Measurements from ENCODE around the gene PSMC6.
"Not testable (repeated sequence)": the region's sequence is repeated elsewhere in the genome, so short reads cannot be mapped to it uniquely, and the experiment has no call there.

The PSMC6 gene

DNA sequence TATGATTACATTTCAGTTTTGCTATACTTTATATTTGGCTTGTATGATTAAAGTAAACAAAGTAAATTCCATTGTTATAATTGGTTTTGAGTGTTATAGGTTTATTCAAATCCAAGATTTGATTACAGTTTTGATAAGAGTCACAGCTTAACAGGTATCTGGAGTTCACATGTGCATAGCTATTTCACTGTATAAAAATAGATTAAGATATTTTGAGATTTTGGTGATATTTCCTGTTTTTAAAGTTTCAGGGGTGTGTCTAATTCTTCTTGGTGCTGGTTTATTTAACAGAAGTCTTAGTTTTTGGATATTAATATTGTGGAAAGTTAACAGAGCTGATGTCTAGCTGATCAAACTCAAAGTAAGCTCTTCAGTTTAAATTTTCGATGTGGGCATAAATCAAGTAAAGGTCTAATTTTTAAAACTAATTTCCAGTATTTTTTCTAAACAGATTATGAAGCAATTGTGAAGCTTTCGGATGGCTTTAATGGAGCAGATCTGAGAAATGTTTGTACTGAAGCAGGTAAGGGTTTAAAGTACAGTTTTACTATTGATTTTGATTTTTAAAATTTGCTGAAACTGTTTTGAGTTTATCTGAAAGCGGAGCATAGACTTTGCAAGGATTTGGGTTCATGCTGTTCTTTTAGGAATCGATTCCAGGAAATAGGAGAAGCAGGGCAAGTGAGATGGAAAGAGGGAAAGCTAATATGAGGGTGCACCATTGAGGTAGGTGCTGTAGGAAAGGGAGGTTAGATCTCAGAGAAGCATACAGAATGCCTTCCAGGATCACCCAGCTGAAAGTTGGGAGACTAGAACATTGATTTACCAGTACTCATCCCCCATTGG, 16.7 kb downstream of the PSMC6 start:
- H3K27ac ChIP-seq: no peak overlapping the region
- TF ChIP-seq ZFX (IDR thresholded peaks at IDR 0.05): no peak
- no peak for TF ChIP-seq CTCF (conservative IDR thresholded peaks at IDR 0.05)

DNA sequence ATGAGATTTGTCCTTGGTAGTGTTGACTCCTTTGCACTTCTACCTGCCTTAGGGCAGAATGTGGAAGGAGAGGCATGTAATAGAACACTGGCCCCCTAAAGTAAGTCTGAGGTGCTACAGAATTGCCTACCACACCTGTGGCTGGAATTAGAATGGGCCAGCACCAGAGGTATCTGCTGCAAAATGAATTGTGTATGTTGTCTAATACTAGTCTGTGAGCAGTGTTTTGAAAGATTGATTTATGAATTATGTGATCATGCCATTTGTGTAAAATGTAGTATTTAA, 17.3 kb downstream of the PSMC6 start:
- H3K27ac ChIP-seq: no peak overlapping the region
- no peak for TF ChIP-seq ZFX (IDR thresholded peaks at IDR 0.05)
- no peak for TF ChIP-seq CTCF (conservative IDR thresholded peaks at IDR 0.05)

- not testable (repeated sequence) for H3K27ac ChIP-seq
Measured at GRCh38 chr14:52727509-52727908, 20.5 kb downstream of the PSMC6 start.

DNA sequence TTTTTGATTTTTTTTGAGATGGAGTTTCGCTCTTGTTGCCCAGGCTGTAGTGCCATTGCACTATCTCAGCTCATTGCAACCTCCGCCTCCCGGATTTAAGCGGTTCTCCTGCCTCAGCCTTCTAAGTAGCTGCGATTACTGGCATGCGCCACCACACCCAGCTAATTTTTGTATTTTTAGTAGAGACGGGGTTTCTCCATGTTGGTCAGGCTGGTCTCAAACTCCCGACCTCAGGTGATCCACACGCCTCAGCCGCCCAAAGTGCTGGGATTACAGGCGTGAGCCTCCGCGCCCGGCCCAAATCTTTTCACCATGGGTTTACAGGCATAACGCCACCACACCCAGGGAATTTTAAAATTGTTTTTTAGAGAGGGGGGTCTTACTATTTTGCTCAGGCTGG, 22.0 kb downstream of the PSMC6 start:
- H3K27ac ChIP-seq: peak overlapping the region; percentile 23; the same call in 1 of the 2 replicates

GRCh38 chr14:52729585-52729924, 22.6 kb downstream of the PSMC6 start:
- H3K27ac ChIP-seq: no peak overlapping the region; the same call in 1 of the 2 replicates
- TF ChIP-seq CTCF (conservative IDR thresholded peaks at IDR 0.05) (no peak), ZFX (IDR thresholded peaks at IDR 0.05) (no peak)

GRCh38 chr14:52729925-52730708, 23.1 kb downstream of the PSMC6 start, which contains the start of gene STYX:
Gene STYX, plus strand, starts transcription at chr14:52730166. Its CDS starts 309 bp downstream, at chr14:52730475.
- H3K27ac ChIP-seq: peak within 1 kb of the TSS; percentile 90
- TF ChIP-seq CTCF (conservative IDR thresholded peaks at IDR 0.05) (no peak), ZFX (IDR thresholded peaks at IDR 0.05) (peak; percentile 82)

DNA sequence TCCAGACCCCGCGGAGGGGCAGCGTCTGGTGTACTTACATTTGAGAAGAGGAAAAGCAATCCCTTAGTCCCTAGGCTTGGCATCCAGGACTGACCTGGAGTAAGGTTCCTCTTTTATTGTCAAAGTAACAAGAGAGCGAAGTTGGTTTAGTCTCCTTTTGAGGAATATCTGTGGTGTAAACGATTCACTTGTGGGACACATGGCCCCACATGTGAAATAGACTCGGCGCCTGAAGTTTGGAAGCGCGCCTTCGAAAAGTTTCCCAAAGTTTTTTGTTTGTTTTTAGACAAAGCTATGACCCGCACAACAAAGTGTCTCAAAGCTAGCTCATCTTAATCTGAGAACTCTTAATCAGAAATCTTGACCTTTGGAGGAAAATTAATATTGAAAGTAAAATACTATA, 23.7 kb downstream of the PSMC6 start:
- TF ChIP-seq ZFX (IDR thresholded peaks at IDR 0.05): no peak; the same call in 1 of the 2 replicates
- no peak for TF ChIP-seq CTCF (conservative IDR thresholded peaks at IDR 0.05)

DNA sequence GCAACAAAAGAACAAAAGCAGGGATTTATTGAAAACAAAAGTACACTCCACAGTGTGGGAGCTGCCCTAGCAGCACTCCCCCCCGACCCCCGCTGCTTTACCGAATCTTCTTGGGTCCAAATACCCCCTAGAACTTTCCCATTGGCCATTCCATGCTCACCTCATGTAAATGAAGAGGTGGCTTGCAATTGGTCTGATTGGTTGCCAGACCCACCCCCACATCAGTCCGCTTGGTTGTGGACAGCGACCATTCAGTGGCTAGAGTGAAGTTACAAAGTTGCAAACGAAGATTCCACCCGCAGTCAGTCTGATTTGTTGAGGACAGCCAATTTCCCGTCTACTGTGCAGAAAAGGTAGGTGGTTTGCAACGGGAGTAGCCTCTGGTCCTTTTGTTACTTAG, 26.8 kb downstream of the PSMC6 start:
- H3K27ac ChIP-seq: no peak overlapping the region
- TF ChIP-seq CTCF (conservative IDR thresholded peaks at IDR 0.05) (no peak), ZFX (IDR thresholded peaks at IDR 0.05) (no peak)

More for the DNA sequence above, 23.7 kb downstream of the PSMC6 start:
- peak overlapping the region; percentile 90 for H3K27ac ChIP-seq
